Activated CD4-positive, alpha-beta T cell treated with anti-CD3 and anti-CD28 coated beads, Interleukin-2, amount 50 U/mL, for 24 hours (primary cell): ENCODE measurements around the gene CADPS.

ENCODE experiments used
- DNase-seq, 2 donors: peaks; one replicate each; pipeline ENCODE4 v3.0.0-alpha.2; 2020; ENCODE audit warnings: low read depth in 1 of 2, low spot score in 1 of 2

The CADPS gene

DNA sequence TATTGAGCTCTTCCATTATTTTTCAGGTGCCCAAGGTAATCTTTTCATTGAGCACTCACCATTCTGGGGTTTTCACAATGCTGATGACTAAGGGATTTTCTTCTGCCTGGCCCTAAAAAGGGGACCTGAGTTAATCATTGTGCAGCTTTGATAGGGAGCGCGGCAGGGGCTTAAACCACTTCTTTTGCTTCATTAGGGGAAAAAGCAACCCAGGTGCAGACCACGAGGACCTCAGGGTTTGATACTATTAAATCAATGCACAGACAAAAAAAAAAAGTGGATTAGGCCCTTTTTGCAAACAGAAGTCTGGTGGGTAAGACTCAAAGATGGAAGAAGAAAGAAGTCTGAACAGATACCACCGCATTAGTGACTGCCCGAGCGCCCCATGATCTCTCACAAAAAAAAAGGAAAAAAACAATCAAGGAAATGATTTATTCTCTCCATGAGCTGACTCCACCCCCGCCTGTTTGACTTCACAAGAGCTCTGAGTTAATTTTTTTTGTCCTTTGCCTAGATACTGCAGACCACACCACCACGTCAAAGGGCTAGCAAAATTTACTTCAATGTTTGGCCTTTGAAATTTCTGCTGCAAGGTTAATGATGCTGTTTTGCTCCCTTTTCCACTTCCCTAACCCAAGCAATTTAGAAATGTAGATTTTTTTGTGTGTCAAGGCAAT, 423.9 kb downstream of the CADPS start:
- no peak for DNase-seq

DNA sequence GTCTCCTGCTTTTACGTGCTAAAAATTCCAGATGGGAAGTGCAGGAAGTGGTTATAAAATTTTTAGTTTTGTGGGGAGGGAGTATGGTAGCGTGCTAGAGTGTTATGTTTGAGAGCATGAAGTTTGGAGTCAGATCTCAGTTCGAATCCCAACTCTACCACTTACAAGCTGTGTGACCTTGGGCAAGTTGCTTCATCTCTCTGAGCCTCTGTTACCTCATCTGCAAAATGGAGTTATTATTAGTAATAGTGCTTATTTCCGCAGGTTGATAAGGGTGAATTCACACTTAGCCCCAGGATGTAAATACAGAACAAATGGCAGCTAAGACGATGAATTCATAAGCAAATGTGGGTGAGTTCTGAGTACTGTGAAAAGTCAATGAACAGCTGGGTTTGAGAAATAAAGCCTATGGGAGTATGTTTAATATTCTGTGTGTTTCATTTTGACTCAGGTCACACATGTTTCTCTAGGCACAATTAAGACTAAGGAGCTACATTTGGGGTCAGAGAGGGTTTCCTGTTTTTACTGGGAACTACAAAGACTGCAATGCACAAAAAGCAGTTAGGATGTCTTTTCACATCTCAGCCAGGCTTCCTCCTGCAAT, 428.8 kb downstream of the CADPS start:
- no peak for DNase-seq

DNA sequence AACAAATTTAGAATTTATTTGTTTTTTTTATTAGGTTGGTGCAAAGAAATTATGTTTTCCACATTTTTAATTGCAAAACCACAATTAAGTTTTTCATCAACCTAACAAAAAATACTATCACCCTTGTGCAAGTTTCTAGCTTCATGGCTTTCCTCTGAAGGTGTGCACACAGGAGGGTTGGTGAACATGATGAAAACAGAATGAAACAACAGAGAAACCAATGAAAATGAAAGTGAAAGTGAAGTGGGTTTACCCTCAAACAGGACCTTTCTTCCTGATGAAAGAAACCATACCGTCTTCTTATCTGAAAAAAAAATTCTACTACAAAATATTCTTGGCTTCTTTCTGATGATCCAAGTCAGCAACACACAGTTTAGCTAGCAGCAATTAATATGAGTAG, 429.9 kb downstream of the CADPS start:
- no peak for DNase-seq

DNA sequence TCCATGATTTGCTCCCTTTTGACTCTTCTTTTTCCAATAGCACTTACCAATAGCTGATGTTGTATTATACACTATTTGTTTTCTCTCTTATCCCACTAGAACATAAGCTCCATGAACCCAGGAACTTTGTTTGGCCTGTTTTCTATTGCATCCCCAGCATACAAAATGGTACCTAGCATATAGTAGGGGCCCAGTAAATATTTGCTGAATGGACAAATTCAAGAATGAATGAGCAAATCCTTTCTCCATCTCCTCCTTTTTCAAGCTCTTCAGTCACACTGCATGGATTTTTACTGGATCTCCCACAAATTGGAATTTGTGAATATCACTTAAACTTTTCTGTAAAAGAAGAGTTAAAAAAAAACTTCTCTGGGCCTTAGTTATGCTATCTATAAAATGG, 435.2 kb downstream of the CADPS start:
- DNase-seq = no peak

DNA sequence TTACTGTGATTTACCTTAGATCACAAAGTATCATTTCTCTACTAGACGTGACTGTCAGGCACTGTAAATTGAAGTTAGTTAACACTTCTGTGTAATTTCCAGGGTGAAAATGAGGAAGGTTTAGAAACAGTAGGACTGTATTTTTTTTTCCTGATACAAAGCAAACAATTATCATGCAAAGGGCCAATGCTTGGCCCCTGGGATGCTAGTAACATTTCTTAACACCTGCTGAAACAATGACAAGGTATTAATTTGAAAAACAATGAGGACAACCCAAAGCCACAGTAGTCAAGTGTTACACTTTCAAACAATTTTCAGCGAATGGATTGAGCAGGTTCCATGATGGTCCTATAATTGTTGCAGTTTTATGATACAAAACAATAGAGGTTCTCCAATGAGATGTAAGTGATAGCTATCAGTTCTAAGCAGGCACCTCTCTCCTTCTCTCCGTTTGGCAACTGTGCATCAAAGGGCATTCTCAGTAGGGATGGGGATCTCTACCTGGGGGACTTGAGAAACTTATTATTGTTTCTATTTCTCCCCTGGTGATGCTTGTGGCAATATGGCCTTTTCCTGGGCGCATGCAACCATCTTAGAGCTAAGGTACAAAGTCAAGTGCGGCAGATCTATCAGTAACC, 435.9 kb downstream of the CADPS start:
- no peak for DNase-seq

DNA sequence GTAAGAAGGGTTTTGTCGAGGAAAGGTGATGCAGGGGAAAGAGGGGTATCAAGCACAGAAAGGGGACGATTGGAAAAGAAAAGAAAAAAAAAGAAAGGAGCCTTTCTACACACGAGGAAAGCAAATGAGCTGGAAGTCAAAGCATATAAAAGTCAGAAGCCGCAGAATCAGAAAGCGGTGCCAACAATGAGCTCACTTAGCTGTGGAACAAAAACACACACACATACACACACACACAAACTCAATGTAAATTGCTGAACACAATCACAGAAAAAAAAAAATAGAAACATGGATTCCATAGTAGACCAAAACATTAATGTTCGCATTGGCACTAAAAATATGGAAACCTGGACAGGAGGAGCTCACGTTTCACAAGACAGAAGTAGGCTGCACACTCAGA, 438.4 kb downstream of the CADPS start:
- DNase-seq = no peak

DNA sequence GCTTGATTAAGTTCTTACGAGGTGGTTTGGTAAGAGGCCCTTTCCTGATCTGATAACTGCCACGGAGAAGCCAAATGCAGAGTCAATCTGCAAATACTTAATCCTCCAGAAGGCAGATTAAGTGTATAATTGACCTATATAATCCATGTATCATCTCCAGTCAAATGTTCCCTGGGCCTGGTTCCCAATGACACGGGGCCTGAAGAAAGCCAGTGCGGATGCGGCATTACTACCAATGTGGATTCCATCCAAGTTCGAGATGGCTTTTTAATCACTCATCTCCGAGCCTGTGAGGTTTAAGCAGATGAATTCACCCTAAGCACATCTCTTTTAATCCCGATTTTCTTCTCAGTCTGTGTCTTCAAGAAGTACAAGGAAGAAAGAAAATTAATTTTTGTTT, 441.8 kb downstream of the CADPS start:
- no peak for DNase-seq

DNA sequence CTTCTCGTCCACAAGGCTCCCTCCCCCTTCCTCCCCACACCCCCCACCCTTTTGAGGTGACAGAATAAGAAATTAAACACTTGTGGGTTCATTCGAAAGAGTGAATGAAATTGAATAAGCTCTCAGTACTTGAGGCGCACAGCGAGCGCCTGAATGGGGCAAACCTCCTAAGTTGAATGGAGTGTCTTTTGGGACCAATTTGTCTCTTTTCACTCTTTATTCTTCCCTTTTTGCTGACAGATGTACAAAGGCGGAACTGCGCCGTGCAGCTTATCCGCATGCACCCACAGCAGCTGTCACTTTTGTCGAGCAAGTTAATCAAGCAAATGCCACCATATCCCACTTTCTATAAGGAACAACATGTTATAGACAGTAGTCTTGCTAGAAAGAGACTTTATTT, 454.0 kb downstream of the CADPS start:
- no peak for DNase-seq

DNA sequence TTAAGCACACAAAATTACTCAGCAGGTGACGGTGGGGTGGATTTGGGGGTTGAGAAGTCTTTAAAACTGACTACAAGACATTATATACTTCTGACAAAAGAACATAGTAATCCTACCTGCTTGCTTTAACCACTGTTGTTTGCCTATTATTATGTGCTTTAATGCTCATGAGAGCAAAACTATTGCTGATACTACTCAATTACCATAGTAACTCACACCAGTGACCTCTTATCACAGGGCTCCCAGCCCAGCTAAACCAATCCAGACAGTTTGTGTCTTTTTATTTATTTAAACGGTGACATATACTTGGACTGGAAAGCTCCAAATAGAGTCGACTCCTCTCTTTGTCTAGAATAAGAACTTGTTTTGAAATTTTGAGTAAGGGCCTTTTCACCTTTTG, 459.1 kb downstream of the CADPS start:
- no peak for DNase-seq

DNA sequence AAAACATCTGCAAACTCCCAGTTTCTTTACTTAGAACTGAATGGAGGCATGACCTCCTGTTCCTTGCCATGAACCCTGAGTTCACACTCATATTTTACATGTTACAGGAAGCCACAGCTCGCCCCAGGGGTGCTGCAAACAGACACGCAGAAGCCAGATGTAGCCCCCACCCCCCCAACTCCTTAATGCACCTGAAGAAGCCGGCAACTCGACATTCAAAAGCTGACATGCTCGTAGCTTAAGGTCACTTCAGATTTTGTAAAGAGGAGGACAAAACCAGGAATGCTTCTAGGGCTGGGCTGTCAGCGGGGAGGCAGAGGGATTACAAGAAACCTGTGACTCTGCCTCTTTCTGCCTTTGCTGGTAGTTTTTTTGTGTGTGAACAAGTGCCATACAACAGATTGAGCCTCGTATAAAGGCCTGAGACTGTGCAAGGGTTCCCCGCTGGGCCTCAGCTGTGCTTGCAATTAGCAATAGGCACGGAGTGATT, 459.9 kb downstream of the CADPS start:
- DNase-seq = no peak

DNA sequence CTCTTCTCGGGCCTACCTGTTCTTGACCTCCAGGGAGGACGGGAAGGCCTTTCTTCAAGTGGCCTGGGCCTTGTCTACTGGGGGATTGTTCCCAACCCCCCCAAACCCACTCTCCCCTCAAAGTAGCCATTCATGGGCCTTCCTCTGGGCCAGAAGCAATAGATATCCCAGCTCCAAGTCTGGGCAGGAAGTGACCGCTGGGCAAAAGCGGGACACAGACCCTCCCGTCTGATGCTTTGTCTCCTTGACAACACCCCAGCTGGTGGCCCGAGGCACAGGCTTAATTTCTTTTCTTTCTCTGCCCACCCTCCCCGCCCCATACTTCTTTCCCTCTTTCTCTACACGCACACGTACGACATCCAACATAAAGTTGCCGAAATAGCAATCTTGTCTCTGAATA, 460.4 kb downstream of the CADPS start:
- no peak for DNase-seq

DNA sequence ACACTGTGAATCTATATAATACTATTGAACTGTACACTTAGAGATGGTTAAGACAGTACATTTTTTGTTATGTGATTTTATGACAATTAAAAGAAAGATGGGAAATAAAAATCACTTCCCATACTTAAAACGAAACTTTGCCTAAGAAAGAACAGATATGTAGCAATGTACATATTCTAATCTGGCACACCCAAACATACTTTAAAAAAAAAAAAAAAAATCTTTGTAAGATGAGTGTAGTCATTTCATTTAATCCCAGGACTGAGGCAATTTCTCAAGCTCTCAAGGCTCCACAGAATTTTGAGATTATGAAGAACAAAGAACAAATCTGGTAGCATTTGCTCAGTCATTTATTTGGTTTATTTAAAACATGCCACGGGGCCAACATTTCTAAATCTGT, 461.5 kb downstream of the CADPS start:
- DNase-seq = no peak

DNA sequence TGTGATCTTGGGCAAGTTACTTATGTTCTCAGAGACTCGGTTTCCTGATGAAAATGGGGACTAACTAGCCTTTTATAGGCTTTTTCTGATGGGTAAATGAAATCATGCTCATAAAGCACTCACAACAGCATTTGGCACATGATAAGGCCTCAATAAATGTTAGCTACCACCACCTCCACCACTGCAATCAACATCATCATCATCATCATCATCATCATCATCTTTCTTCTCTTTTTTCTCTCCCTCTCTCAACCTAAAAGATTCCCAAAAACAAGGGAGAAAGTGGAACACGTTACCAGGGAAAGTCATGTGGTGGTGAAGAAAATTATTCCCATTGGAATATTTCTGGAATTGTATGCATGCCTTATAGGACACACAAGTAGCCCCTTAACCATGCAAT, 468.3 kb downstream of the CADPS start:
- no peak for DNase-seq

DNA sequence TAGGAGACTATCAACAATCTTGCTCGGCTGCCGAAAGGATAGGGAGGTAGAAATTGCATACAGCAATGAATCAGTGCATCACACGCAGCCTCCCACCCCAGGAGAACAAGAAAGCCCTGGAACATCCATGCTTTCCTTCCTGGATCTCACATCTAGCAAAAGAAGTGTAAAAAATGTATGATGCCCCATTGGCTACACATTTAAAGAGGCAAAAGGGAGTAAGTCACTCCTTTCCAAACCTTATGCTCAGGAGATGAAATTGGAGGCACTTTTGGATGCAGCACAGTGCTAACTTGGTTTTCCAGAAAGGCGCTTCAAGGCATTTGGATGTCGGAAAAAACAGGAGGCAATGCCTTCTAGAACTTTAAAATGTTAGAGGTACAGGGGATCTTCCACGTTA, 469.6 kb downstream of the CADPS start:
- DNase-seq = no peak

DNA sequence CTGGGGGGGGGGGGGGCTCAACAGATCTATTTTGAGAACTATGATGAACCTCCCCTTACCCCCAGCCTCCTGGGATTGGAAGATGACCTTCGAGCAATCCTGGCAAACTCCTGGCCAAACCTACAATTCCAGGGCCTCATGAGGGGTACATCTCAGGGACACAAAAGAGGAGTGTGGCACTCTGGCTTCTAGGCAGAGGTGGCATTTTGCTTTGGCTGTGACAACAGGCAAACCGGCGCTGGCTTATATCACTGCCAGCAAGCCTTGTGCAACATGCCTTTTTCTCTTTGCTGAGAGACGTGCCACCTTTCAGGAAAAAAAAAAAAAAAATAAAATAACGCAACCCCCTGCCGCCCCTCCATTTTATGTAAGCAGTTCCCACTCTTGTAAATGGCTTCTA, 470.1 kb downstream of the CADPS start:
- DNase-seq = no peak

DNA sequence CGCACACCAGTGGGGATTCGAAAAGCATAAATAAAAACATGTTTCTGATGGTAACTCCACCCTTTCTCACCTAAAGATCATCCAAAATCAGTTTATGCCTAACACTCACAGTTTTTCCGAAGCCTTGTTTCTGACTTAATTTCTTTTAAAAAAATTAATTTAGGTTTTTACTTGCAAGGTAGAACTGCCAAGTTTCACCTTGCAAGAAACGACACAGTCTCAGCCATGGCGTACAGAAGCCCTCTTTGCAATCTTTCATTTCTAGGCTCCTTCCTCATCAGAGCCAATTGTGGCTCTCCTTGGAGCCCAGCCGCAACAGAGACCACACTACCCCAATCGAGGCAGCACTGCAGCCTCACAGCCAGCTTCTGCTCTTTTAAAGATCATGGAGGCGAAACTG, 470.9 kb downstream of the CADPS start:
- DNase-seq = no peak

DNA sequence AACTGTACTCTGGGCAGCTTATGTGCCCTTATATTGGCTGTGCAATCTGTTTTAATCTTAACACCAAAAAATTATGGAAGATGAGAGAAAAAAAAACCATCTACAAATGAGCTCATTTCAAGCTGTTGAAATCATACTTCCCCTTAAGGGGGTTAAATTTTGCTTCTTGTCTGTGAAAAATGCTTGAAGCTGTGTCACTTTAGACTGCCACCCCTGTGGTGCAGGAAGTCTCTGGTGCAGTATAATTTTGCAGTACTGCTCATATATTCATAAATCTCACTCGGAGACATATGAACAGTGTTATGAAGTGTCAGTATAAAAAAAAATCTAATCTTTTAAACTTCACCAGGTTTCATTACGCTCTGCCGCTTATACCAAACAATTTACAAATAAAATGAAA, 471.5 kb downstream of the CADPS start:
- no peak for DNase-seq

DNA sequence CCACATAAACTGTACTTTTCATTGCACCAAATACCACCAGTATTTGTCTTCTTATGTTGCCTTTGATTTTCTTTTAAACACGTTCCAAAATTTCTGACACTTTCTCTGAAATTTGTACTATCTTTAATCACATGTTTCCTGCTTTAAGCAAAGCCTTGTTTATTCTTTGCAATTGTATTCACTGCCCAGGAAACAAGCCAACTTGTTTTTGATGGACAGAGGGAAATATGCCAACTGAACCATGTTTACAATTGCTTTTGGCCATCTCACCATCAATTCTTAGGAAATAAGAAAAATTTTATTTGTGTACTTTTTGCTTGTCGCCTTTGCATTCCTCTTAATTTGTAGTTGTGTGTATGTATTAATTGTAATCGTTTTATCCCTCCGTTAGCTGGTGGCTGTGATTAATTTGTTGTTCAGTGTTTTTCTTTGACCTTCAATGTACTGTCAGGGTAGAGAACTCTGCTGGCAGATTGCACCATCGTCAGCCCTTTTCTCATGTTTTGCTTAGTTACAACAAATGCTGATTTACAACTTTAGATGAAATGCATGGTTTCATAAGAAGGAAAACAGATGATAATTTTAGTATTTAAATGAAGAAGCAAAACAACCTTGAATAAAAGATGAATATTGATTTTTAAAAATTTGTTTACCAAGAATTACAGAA, 482.5 kb downstream of the CADPS start:
- no peak for DNase-seq

DNA sequence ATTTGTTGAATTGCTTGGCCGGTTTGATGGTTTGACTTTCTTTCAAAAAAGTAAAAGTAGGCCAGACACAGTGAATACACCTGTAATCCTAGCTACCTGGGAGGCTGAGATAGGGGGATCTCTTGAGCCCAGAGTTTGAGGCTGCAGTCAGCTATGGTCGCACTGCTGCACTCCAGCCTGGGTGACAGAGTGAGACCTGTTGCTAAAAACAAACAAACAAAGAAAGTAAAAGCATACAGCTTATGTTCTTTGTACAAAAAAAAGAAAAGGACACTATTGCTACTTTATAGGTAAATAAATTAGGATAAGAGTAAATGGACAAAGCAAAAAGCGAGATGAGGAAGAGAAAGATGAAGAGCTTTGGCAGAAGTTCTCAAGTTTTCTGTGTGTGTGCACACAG, 488.0 kb downstream of the CADPS start:
- DNase-seq = no peak

DNA sequence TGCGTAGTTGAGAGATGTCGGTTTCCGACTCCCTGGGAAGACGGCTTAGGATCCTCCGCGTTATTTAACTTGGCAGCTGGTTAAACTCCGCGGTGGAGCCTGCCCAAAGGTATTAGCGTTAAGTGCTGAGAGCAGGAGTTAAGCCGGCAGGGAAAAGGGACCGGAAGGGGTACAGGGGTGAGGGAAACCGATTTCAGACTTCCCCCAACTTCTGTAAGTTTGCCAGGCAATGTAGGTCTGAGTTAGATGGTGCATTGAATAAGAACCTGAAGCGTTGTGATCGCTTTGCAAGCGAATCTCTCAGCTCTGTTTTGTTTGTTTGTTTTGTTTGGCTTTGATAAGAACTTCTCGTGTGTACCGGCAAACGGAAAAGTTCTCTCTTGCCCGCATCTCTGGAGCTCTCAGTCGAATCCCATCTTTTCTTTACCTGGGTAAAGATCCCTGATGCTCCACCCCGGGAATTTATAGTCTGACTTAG, 495.9 kb downstream of the CADPS start:
- no peak for DNase-seq

DNA sequence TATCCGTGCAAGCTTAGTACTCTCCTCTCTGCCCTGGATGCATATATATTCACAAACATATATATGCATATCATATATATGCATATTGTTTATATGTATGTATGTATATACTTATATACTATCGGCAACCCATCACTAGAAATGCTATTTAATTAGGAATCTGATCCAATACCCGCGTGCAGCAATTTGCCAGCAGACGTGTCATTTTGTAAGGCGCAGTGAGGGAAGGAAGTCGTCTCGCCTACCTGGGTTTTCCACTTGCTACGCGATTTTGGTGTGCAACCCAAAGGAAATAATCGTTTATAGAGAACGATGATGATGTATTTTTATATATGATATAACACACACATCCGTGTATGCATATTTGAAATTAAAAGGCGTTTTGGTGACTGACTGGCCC, 496.3 kb downstream of the CADPS start:
- DNase-seq = no peak

DNA sequence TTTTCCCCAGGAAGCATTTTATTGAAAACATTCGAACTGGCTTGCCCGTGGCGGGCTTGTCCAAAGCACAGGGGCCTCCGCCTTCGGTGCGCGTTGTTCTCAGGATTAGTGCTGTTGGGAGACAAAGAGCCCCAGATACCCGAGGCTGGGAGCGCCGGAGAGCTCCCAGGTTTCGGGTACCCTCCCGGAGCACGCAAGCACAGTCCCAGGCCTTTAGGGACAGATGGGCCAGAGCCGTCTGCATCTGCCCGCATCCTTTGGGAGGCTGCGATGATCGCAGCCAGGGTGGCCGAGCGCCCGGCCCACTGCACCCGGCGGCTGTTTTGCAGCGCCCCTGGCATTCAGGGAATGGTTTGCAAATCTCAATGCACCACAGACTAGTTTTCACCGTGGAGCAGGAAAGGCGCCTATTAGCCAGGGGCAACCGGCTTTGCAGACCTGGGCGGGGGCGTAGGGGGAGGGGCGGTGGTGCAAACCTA, 496.9 kb downstream of the CADPS start:
- no peak for DNase-seq
